HG03064 (cell line): ENCODE results near the gene CCDC102A.
"Not testable (repeated sequence)": the region's sequence is repeated elsewhere in the genome, so short reads cannot be mapped to it uniquely, and the experiment has no call there.

Source experiments
- ATAC-seq: cut with Tn5 transposase; IDR thresholded peaks from one replicate; pipeline ENCODE4 v1.9.1; 2021; ENCODE audit warnings: low read depth; ENCODE audit not compliant: unreplicated experiment

Gene CCDC102A

GRCh38 chr16:57536306-57537193 lies at the start of gene CCDC102A:
Gene CCDC102A, minus strand, starts transcription at chr16:57536571. Its CDS starts 7,394 bp downstream, at chr16:57529177.
- ATAC-seq = peak; percentile 24

GRCh38 chr16:57585051-57585687 lies 48.8 kb upstream of the CCDC102A start:
- no peak for ATAC-seq

- ATAC-seq = no peak
These were observed 42.9 kb upstream of the CCDC102A start for GRCh38 chr16:57579361-57579665.

GRCh38 chr16:57578521-57579360 lies 42.4 kb upstream of the CCDC102A start:
- no peak for ATAC-seq

- ATAC-seq = no peak
These were observed 41.4 kb upstream of the CCDC102A start for GRCh38 chr16:57577691-57578224.

- no peak for ATAC-seq
These were observed 40.8 kb upstream of the CCDC102A start for GRCh38 chr16:57577214-57577613.

GRCh38 chr16:57576429-57576870 lies 40.1 kb upstream of the CCDC102A start:
- no peak for ATAC-seq

- no peak for ATAC-seq
These were observed 39.3 kb upstream of the CCDC102A start for GRCh38 chr16:57575468-57576277.

GRCh38 chr16:57574646-57575467 lies 38.5 kb upstream of the CCDC102A start:
- no peak for ATAC-seq

- no peak for ATAC-seq
These were observed 37.7 kb upstream of the CCDC102A start for GRCh38 chr16:57574086-57574485.

GRCh38 chr16:57572978-57573728 lies 36.8 kb upstream of the CCDC102A start:
- ATAC-seq = no peak

GRCh38 chr16:57571098-57571497 lies 34.7 kb upstream of the CCDC102A start:
- no peak for ATAC-seq

GRCh38 chr16:57570301-57571070 lies 34.1 kb upstream of the CCDC102A start:
- ATAC-seq = no peak

GRCh38 chr16:57569306-57569946 lies 33.1 kb upstream of the CCDC102A start:
- ATAC-seq = no peak

- ATAC-seq = not testable (repeated sequence)
These were observed 32.4 kb upstream of the CCDC102A start for GRCh38 chr16:57568772-57569171.

- ATAC-seq = no peak
These were observed 31.9 kb upstream of the CCDC102A start for GRCh38 chr16:57568173-57568678.

GRCh38 chr16:57567691-57568090 lies 31.3 kb upstream of the CCDC102A start:
- no peak for ATAC-seq
